ENCODE measurements around the gene KCNJ8. TPM values are rescaled to one million over a fixed set of nuclear protein-coding genes. Genes with fewer than 3 reads are reported as not detected.

Gene KCNJ8
- total and polyA plus RNA-seq, 2 of the 8 experiments (the other 6 are each of a cell fraction or from before 2014, with no cell fraction given) = 0.48 to 1.4 TPM

DNA sequence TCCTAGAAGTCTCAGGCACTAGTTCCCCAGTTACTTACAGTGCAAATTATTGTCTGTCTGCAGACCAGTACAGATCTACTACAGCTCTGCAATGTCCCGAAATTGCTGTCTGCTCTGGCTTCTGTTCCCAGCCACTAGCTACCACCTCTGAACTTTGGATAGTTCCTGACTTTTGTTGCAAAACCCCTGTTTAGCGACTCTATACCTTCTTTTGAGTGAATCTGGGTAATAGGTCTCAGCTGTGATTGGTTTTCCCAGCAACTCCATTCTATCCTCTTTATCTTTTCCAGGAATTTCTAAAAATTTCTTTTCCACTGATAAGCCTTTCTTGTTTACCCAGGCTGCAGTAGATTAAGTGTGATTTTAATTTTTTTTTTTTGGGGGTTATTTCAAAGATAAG is 16.8 kb downstream of the KCNJ8 start:
- no peak for FAIRE-seq
- no peak overlapping the region for H2BK120ac ChIP-seq (replicated peaks; ENCODE audit: low read depth, low read length)
- TF ChIP-seq SP1 (IDR thresholded peaks at IDR 0.05; ENCODE audit: low read depth, low read length) = no peak
- TF ChIP-seq, protein P1, sequence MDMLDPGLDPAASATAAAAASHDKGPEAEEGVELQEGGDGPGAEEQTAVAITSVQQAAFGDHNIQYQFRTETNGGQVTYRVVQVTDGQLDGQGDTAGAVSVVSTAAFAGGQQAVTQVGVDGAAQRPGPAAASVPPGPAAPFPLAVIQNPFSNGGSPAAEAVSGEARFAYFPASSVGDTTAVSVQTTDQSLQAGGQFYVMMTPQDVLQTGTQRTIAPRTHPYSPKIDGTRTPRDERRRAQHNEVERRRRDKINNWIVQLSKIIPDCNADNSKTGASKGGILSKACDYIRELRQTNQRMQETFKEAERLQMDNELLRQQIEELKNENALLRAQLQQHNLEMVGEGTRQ (IDR thresholded peaks at IDR 0.05; ENCODE audit: low read length) = no peak
- TF ChIP-seq, protein P2, sequence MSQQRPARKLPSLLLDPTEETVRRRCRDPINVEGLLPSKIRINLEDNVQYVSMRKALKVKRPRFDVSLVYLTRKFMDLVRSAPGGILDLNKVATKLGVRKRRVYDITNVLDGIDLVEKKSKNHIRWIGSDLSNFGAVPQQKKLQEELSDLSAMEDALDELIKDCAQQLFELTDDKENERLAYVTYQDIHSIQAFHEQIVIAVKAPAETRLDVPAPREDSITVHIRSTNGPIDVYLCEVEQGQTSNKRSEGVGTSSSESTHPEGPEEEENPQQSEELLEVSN (IDR thresholded peaks at IDR 0.05) = no peak
- no peak for TF ChIP-seq CHD2 (IDR thresholded peaks at IDR 0.05; ENCODE audit: low read length)
- TF ChIP-seq POLR2AphosphoS5 (IDR thresholded peaks at IDR 0.05; ENCODE audit: low read depth, low read length) = no peak
- no peak for TF ChIP-seq ZNF274 (IDR thresholded peaks at IDR 0.05; ENCODE audit: borderline replicate concordance, extremely low read depth, low read length)
- no peak for TF ChIP-seq NRF1 (IDR thresholded peaks at IDR 0.05; ENCODE audit: low read depth, low read length)
- no peak for TF ChIP-seq TBP (IDR thresholded peaks at IDR 0.05; ENCODE audit: low read depth, low read length)
- TF ChIP-seq SP4 (IDR thresholded peaks at IDR 0.05; ENCODE audit: low read length) = no peak
- TF ChIP-seq, protein P3, sequence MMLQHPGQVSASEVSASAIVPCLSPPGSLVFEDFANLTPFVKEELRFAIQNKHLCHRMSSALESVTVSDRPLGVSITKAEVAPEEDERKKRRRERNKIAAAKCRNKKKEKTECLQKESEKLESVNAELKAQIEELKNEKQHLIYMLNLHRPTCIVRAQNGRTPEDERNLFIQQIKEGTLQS (IDR thresholded peaks at IDR 0.05; ENCODE audit: insufficient read depth, low read depth, low read length) = no peak
- TF ChIP-seq, protein P4, sequence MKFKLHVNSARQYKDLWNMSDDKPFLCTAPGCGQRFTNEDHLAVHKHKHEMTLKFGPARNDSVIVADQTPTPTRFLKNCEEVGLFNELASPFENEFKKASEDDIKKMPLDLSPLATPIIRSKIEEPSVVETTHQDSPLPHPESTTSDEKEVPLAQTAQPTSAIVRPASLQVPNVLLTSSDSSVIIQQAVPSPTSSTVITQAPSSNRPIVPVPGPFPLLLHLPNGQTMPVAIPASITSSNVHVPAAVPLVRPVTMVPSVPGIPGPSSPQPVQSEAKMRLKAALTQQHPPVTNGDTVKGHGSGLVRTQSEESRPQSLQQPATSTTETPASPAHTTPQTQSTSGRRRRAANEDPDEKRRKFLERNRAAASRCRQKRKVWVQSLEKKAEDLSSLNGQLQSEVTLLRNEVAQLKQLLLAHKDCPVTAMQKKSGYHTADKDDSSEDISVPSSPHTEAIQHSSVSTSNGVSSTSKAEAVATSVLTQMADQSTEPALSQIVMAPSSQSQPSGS (IDR thresholded peaks at IDR 0.05; ENCODE audit: low read length) = no peak

More for the DNA sequence above, 16.8 kb downstream of the KCNJ8 start:
- CTCF ChIA-PET (ENCODE audit: partially characterized antibody) = interaction anchor here (1.3 to 1.6 kb wide), 2 partner anchors 8 to 12 kb away, joined by 4 to 5 read pairs; no protein-coding TSS in a partner anchor
- 85% methylated on average over 2 of the region's 2 CpGs; no CpG with 5 or more reads in 1 of the 2 experiments for WGBS, 2 experiments (ENCODE audit: extremely low coverage in 1 of 2, insufficient coverage in 1 of 2, insufficient read length in 1 of 2, insufficient replicate concordance in 2 of 2, low coverage in 1 of 2, low lambda C conversion rate in 2 of 2, missing lambda C conversion rate in 1 of 2)
- Histone ChIP-seq H4K91ac (replicated peaks; ENCODE audit: insufficient read length, low read length) (no peak overlapping the region), H3K23me2 (ENCODE audit: low read depth, low read length) (no peaks in the 10 kb centered on the region), H3K4ac (replicated peaks; ENCODE audit: insufficient read length, low read depth, low read length) (no peak overlapping the region), H2BK12ac (ENCODE audit: low read depth, low read length) (no peak overlapping the region), H2AFZ (ENCODE audit: low read length) (no peak overlapping the region), H4K8ac (ENCODE audit: extremely low read depth, insufficient read depth, low read length) (no peak overlapping the region), H3K27ac (ENCODE audit: low read depth, low read length) (no peak overlapping the region), H2BK20ac (ENCODE audit: low read length) (no peak overlapping the region), H4K20me1 (replicated peaks in 1 of 2; ENCODE audit: control insufficient read depth in 1 of 2, insufficient read depth in 2 of 2, low read length in 2 of 2) (no peaks in the 10 kb centered on the region), H3K56ac (replicated peaks; ENCODE audit: insufficient read length, low read depth, low read length) (no peak overlapping the region), H2BK15ac (ENCODE audit: low read length) (no peak overlapping the region), H3K36me3 (ENCODE audit: control insufficient read depth in 2 of 4, insufficient read depth in 4 of 4, low read length in 3 of 4) (no peaks in the 10 kb centered on the region), H3K4me3 (ENCODE audit: extremely low read depth in 1 of 4, insufficient read depth in 2 of 4, low read depth in 3 of 4, low read length in 4 of 4) (no peak overlapping the region), H2AK5ac (ENCODE audit: low read depth, low read length) (no peak overlapping the region), H3K4me1 (replicated peaks in 1 of 4; ENCODE audit: control insufficient read depth in 3 of 4, insufficient read depth in 4 of 4, low read length in 3 of 4) (no peaks in the 10 kb centered on the region), H3K27me3 (replicated peaks in 1 of 4; ENCODE audit: control insufficient read depth in 3 of 4, extremely low read depth in 1 of 4, insufficient read depth in 3 of 4, low read length in 3 of 4) (no peaks in the 10 kb centered on the region), H4K5ac (ENCODE audit: insufficient read length, low read depth, low read length) (no peak overlapping the region), H3K9me3 (ENCODE audit: insufficient read depth in 2 of 2, low read depth in 1 of 2, low read length in 1 of 2) (no peaks in the 10 kb centered on the region; a peak in 1 of 4 replicates), H3K14ac (ENCODE audit: insufficient read length) (no peak overlapping the region), H3K79me2 (ENCODE audit: control insufficient read depth in 1 of 2, insufficient read depth in 2 of 2, low read length in 2 of 2) (no peaks in the 10 kb centered on the region), H3K18ac (ENCODE audit: extremely low read depth, low read length) (no peak overlapping the region), H3K23ac (ENCODE audit: insufficient read length) (no peak overlapping the region), H3K9ac (replicated peaks in 1 of 4; ENCODE audit: extremely low read depth in 1 of 4, low read depth in 3 of 4, low read length in 3 of 4) (no peak overlapping the region), H2BK5ac (ENCODE audit: low read depth, low read length) (no peak overlapping the region), H3K79me1 (ENCODE audit: low read depth, low read length) (no peaks in the 10 kb centered on the region), H3K4me2 (ENCODE audit: insufficient read depth in 1 of 2, low read depth in 2 of 2, low read length in 2 of 2) (no peak overlapping the region)
- POLR2A ChIA-PET (ENCODE audit: partially characterized antibody) = no interaction called here
- no peak for DNase-seq (ENCODE audit: low read depth in 1 of 2, low spot score in 2 of 2)
